Femur (tissue), 1 donor: ENCODE results near the gene PDLIM4.

Experiments
- DNase-seq: peaks from one replicate; pipeline ENCODE4 v3.0.0-alpha.2; 2017

The PDLIM4 gene

GRCh38 chr5:132257131-132258101 lies at the start of gene PDLIM4:
Gene PDLIM4 (plus strand): TSS chr5:132257696. CDS start chr5:132257735, 39 bp downstream.
- peak; percentile 85 for DNase-seq

- peak; percentile 17 for DNase-seq
These were observed 49.7 kb upstream of the PDLIM4 start for GRCh38 chr5:132207778-132208177.

DNA sequence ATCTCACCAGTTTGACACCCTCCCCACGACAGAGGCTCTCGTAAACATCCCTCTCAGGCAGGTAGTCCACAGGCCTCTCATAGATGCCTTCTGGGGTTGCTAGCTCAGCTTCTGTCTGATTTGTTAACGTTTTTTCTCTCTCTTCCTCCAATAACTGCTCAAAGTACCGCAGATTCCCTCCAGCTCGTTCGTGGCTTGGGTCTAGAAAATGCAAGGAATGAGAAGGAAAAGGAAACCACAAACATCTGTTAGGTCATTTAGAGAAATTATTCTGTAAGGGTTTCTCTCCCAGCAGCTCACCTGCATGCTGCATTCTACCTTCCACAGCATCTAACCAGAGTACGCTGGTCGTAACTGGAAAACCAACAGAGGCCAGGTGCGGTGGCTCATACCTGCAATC lies 48.4 kb upstream of the PDLIM4 start:
- DNase-seq, result peak; percentile 37

GRCh38 chr5:132209901-132210545 lies 47.5 kb upstream of the PDLIM4 start:
- peak; percentile 16 for DNase-seq

GRCh38 chr5:132210944-132211343 lies 46.6 kb upstream of the PDLIM4 start:
- no peak for DNase-seq

DNA sequence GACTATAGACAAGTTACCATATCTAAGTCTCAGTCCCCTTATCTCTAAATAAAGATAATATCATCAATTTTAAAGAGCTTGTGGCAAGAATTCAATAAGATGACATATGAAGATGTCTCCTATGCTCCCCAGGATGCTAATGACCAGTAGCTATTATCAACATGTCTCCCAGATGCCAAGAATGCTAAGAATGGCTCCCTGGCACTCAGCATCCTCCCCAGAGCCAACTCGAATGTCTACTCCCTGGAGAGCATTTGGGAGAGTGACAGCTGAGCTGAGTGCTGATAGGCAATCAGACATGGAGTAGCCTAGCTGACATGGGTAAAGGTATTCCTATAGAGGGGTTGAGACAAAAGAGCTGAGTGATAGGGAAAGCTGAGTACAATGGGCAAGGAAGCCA lies 45.7 kb upstream of the PDLIM4 start:
- peak; percentile 59 for DNase-seq

GRCh38 chr5:132213666-132214065 lies 43.8 kb upstream of the PDLIM4 start:
- DNase-seq, result no peak

- DNase-seq, result no peak
These were observed 43.0 kb upstream of the PDLIM4 start for GRCh38 chr5:132214491-132214890.

DNA sequence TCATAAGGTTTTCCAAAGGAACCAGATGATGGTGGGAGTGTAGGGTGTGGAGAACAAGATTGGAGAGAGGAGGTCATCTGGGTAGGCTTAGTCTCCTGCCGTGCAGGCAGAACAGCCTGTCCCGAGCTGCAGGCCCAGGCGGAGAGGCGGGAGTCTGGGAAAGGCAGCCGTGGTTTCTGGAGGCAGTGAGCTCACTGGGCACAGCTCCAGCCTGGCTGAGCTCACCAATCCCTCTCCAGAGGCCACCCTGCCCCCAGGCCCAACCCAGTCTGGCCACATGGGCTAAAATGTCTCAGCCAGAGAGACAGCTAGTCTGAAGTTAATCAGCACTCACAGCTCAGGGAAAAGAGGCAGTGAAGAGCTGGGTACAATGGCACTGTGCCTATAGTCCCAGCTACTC lies 42.2 kb upstream of the PDLIM4 start:
- DNase-seq, result peak; percentile 94

DNA sequence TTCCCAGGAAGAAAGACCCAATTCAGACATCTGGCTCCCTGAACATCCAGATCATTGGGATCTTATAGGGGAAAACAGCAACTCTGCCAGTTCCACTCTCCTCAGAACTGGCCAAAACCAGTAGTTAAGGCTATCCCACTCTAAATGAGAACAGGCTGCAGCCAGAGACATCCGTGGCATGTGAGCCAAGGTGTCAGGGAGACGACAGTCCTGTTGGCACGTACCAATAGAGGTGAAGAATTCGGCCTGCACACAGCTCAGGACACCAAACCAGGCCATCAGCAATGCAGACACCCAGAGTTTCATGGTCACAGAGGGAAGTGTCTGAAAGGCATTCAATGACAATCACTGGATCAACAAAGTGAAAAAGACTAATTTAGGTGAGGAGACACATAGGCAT lies 39.2 kb upstream of the PDLIM4 start:
- DNase-seq, result no peak

DNA sequence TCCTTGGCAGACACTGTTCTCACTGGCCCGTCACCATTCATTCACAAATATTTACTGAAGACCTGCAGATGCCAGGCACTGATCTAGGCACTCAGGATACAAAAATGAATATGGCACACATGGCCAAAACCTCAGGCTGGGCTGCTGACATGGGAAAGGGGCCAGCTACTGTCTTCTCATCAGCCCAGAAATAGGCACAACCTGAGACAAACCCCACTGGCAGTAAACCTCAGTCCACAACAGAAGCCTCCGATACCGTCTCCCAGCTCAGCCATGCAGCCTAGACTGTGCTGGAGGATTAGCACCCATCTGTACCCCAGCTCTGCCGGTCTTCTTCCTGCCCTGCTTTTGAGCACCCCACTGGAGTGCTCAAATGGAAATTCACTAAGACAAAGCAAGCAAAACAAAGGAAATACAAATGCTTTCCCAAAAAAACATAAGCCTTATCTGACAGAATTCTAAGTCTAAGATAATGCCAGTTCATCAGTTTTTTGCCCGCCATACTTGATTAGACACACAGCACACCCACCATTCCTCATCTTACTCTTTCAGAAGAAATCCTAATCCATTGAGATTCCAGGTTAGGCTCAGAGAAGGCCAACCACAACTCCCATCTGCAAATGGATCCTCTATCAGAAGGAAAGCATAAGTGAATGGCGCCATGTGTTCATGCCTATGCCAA lies 38.1 kb upstream of the PDLIM4 start:
- DNase-seq, result no peak

DNA sequence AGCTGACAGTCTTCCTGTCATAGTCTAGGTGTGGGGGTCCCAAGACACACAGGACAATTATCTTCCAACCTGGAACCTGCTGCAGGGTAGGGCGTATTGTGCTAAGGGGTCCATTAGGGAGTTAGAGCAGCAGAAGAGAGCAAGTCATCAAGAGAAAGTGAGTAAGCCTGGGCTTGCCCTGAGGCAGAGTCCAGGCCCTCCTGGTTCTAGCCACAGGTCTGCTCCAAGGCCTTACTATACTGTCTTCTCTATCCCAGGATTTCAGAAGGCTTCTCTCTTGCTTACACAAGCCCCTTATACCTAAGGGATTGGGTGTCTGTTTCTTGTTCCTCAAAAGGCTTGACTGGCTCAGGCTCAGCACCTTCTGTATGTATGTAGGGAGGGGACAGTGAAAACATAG lies 37.5 kb upstream of the PDLIM4 start:
- no peak for DNase-seq

GRCh38 chr5:132220491-132220890 lies 37.0 kb upstream of the PDLIM4 start:
- DNase-seq, result no peak

- DNase-seq, result peak; percentile 94
These were observed 35.5 kb upstream of the PDLIM4 start for GRCh38 chr5:132221781-132222648.

DNA sequence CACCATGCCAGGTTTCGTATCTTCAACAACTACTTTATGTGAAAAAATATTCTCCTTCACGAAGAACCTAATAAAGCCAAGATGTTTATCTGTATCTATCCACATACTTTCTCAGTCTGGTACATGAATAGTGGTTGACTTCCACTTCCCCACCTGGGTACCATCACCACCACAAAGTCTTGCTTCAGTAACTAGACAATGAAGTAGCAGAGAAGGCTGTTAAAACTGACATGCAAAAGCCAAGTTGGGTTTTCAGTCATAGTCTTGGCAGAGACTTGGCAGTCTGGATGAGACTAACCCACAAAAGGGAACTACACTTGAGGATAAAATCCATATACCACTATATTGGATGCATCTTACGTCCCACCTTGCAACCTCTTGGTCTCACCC lies 34.9 kb upstream of the PDLIM4 start:
- DNase-seq, result peak; percentile 10

GRCh38 chr5:132223861-132224260 lies 33.6 kb upstream of the PDLIM4 start:
- DNase-seq, result peak; percentile 7

- peak; percentile 30 for DNase-seq
These were observed 32.8 kb upstream of the PDLIM4 start for GRCh38 chr5:132224716-132225115.

GRCh38 chr5:132225165-132226032 lies 32.1 kb upstream of the PDLIM4 start:
- DNase-seq, result peak; percentile 83

- DNase-seq, result peak; percentile 62
These were observed 30.8 kb upstream of the PDLIM4 start for GRCh38 chr5:132226516-132227234.

DNA sequence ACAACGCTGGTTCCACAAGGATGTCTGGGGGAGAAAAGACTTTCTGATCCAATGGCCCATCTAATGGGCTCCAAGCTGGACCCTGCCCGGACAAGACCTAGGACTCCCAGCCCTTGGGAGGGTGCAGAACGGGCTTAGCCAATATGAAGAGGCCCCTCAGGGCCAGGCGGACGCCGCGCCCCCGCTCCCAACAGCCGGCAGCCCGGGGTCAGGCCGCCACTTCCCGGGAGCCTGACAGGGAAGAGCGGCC lies 30.3 kb upstream of the PDLIM4 start:
- no peak for DNase-seq
